CD4-positive, alpha-beta T cell treated with Interferon gamma for 1 hour (primary cell): ENCODE data around the gene MYPOP.
"Not testable (repeated sequence)": the region's sequence is repeated elsewhere in the genome, so short reads cannot be mapped to it uniquely, and the experiment has no call there.

Experiments
- DNase-seq: peaks from one replicate; pipeline ENCODE4 v3.0.0-alpha.2; 2020

MYPOP gene

GRCh38 chr19:45905011-45905410, 2.6 kb upstream of the MYPOP start:
- DNase-seq: no peak

- DNase-seq: peak; percentile 99
Observed at GRCh38 chr19:45902651-45903625, 525 bp upstream of the MYPOP start.

GRCh38 chr19:45901432-45901911, 941 bp downstream of the MYPOP start:
- DNase-seq: peak; percentile 44

- DNase-seq: no peak
Observed at GRCh38 chr19:45900738-45901431, 1.5 kb downstream of the MYPOP start.

DNA sequence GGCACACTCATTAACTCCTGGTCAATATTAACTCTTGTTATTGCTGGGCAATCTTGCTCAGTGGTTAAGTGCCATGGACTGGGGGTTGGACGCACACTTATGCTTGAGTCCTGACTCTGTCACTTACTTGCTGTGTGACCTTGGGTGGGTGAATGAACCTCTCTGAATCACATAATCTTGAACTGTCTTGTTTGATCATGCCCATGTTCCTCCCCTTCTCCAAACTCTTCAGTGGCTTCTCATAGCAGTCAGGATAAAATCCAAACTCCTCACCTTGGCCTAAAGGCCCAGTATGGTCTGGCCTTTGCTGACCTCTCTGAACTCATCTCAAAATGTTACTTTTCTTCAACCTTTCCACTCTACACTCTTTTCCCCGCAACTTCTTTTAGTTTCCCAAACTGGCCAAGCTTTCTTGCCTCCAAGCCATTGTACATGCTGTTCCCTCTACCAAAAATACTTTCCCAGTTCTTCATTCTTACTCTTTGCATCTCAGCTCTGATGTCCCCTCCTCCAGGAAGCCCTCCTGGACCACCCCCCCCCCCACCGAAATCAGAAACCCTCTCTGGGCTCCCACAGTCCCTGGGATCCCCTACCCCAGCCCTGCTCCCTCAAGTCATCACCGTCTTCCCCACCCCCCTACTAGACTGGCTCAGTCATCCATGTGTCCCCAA, 2.4 kb downstream of the MYPOP start:
- DNase-seq: no peak

DNA sequence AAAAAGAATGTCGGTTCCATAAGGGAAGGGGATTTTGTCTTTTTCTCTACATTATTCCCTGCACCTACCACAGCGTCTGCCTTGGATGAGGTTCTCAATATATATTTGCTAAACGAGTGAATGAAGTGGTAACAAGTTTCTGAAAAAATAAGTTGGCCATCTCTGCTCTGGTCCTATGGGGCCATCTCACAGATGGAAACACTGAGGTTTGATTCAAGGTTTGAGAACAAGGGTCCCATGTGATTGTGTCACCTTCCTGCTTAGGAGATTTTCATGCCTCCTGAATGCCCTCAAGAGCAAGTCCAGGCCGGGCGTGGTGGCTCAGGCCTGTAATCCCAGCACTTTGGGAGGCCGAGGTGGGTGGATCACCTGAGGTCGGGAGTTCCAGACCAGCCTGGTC, 3.2 kb downstream of the MYPOP start:
- no peak for DNase-seq

DNA sequence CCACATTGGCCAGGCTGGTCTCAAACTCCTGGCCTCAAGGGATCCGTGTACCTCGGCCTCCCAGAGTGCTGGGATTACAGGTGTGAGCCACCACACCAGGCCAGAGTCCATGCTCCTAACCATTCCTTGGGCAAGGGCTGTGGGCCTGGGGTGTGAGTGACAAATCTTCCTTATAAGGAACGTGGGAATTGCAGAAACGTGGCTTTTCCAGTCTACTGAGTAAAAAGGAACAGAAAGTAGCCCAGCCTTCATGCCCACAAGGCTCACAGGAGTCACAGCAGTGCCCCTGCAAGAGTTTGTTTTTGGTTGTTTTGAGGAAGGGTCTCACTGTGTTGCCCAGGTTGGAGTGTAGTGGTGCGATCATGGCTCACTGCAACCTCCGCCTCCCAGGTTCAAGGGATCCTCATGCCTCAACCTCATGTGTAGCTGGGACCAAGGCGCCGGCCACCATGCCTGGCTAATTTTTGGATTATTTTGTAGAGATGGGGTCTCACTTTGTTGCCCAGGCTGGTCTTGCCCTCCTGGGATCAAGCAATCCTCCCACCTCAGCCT, 5.1 kb downstream of the MYPOP start:
- no peak for DNase-seq

DNA sequence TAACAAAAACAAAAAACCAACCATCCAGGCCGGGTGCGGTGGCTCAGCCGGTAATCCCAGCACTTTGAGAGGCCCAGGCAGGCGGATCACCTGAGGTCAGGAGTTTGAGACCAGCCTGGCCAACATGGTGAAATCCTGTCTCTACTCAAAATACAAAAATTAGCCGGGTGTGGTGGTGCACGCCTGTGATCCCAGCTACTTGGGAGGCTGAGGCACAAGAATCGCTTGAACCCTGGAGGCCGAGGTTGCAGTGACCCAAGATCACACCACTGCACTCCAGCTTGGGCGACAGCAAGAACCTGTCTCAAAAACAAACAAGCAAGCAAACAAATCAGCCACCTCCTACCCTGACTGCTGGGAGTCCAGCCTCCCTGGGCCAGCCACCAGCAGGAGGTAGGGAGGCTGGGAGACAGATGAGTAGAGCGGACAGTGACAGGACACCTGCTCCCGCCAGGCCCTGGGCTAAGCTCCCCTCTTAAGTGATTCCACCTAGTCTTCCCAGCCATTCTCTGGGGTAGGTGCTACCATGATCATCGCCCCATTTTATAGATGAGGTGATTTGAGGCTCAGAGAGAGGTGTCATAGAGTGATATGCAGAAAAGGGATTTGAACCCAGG, 6.3 kb downstream of the MYPOP start:
- DNase-seq: not testable (repeated sequence)

- no peak for DNase-seq
Observed at GRCh38 chr19:45895519-45895972, 6.9 kb downstream of the MYPOP start.

DNA sequence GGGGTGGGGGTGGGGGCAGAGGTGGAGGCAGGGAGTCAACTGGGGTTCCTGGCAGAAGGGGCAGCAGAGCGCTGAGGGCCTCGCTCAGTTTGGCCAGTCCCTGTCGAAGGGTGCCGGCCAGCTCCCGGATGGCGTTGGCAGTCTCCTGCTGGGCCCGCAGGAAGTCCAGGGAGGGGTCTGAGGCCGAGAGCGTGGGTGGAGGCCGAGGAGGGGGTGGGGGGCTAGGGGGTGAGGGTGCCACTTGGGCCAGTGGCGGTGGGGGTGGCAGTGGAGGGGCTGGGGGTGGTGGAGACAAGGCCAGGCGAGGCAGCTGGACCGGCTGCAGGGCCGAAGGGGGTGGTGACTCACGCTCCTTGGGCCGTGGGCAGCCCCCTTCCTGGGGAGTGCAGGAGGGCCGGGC, 11.5 kb downstream of the MYPOP start:
- no peak for DNase-seq

- DNase-seq: no peak
Observed at GRCh38 chr19:45889210-45889885, 13.1 kb downstream of the MYPOP start.

- DNase-seq: no peak
Observed at GRCh38 chr19:45887200-45887710, 15.2 kb downstream of the MYPOP start.

DNA sequence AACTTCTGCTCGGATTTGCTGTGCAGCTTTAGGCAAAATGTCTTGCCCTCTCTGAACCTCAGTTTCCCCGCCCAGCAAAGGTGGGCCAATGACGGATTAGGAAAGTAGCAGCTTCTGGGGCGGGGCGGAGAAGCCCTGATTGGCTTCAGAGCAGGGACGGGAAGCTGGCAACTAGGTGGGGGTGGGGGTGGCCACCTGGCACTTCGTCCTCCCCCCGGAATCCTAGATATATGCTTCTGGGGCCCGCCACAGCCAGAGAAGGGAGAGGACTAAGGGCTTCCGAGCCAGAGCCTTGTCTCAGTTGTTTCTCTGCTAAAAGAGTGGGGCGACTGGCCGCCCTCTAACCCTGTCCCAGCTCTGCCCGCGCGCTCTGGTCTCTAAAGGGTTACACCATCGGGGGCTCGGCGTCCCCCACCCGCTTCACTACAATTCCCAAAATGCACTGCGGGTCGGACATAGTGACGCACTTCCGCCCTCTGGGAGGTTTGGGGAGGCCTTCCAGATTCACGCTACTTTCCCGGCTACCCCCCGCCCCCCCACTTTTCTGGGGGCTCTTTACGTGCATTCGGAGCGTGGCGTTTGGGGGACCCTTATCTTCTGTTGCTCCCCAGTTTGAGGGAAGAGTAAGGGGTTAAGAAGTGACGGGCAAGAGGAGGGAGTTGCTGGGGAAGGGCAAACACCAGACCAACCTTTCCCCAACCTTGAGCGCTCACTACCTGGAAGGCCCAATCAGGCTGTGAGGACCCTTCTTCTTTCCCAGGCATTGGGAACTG, 15.8 kb downstream of the MYPOP start:
- DNase-seq: peak; percentile 90

GRCh38 chr19:45885556-45886426, 16.6 kb downstream of the MYPOP start, which contains the start of gene IRF2BP1:
TSS of gene IRF2BP1 (minus strand) at chr19:45886141. CDS start at chr19:45885774, 367 bp downstream.
- DNase-seq: peak; percentile 90

GRCh38 chr19:45884682-45885555, 17.5 kb downstream of the MYPOP start:
- no peak for DNase-seq

DNA sequence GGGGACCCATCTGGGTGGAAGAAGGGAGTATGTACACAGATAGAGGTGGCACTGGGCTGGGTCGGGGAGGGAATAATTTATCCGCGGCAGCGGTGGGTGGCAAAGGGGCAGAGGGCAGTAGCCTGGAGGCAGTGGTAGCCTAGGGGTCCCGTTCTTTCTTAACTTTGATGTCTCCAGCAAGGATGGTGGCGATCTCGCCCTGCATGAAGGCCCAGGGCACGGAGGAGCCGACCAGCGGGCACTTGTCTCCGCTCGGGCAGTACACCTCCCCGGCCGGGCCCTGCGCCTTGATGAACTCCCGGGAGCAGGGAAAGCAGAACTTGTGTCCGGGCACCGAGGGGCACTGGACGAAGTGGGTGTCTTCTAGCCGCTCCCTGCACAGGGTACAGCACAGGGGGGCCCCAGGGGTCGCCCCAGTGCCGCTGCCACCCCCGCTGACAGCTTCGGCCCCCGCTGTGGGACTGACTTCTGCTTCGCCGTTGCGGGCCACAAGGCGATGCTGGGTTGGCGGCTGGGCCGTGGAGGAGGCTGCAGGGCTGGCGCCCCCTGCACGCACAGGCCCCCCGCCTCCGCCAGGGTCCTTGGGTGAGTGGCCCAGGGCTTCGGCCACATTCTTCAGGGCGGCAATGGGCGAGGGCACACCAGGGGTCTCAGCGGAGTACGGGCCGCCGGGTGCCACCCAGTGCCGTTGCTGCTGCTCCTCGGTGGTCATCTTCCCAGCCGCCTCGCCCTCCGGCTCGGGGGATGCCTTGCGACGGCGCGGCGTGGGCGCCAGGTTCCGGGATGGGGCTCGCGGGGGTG, 18.3 kb downstream of the MYPOP start:
- DNase-seq: no peak

- DNase-seq: no peak
Observed at GRCh38 chr19:45883586-45883880, 18.9 kb downstream of the MYPOP start.
